Activated CD4-positive, alpha-beta T cell treated with anti-CD3 and anti-CD28 coated beads, Interleukin-2, amount 50 U/mL, for 4 hours (primary cell): ENCODE data around the gene WASHC4.

Source experiments
- DNase-seq, 2 experiments: peaks; one replicate each; pipeline ENCODE4 v3.0.0-alpha.2; 2020

Gene WASHC4

DNA sequence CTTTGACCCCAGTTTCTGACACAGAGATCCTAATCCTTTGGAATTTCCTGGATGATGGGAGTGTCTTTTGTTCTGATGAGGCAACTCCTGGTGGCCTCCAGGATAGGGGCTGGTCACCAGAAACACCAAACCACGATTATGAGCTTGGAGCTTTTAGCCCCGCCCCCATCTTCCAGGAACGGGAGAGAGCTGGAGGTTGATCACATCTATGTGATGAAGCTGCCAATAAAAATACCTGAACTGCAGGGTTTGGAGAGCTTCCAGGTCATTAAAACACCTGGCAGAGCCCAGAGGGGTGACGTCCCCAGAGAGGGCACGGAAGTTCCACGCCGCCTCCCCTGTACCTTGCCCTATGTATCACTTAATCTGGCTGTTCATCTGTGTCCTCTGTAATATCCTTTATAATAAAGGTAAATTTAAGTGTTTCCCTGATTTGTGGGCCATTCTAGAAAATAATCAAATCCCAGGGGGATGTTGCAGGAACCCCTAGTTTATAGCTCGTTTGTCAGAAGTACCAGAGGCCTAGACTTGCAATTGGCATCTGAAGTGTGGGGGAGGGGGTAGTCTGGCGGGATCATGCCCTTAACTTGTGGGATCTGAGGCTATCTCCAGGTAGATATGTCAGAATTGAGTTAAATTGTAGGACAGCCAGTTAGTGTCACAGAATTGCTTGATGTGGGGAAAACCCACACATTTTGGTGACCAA is 107.3 kb downstream of the WASHC4 start:
- DNase-seq = no peak

- DNase-seq = no peak
Measured at GRCh38 chr12:105218434-105218833, 110.9 kb downstream of the WASHC4 start.
